PC-9 (cell line): Measurements from ENCODE around the gene MAST4. TPM values are rescaled to one million over a fixed set of nuclear protein-coding genes. Genes with fewer than 3 reads are reported as not detected.

Experiments used
- BruUV-seq: library from RNA; stranded (reverse); fragments of 400-500 nt; replicated peaks from 2 replicates; lab custom pipeline; 2021; lab: Mats Ljungman, UMichigan
- CTCF ChIA-PET: fragments of 300-600 bp; sonication (Branson Sonifier 250); formaldehyde crosslinking; loops from one replicate; lab custom pipeline; 2022; ENCODE audit warnings: antibody characterized with exemption; lab: Charles Lee
- POLR2A ChIA-PET: fragments of 300-600 bp; sonication (Branson Sonifier 250); formaldehyde crosslinking; loops from one replicate; lab custom pipeline; 2022; ENCODE audit warnings: antibody characterized with exemption; ENCODE audit not compliant: unreplicated experiment; lab: Charles Lee
- DNase-seq, 2 experiments: peaks; one replicate each; pipeline versions ENCODE4 v3.0.0 to v3.0.0-alpha.2; 2015 to 2022; ENCODE audit warnings: mixed read lengths in 1 of 2
- H2AFZ ChIP-seq: fragments of 200-600 bp; sonication (generic); 2 replicates; pipeline ENCODE4 v1.8.1; 2017; ENCODE audit warnings: antibody characterized with exemption
- H3F3A ChIP-seq: fragments of 200-600 bp; sonication (generic); 2 replicates; pipeline ENCODE4 v1.8.1; 2017; ENCODE audit warnings: antibody characterized with exemption, mild to moderate bottlenecking, low read depth; ENCODE audit not compliant: insufficient read depth
- H3K27ac ChIP-seq: fragments of 200-600 bp; sonication (generic); 2 replicates; pipeline ENCODE4 v1.6.1; 2016; ENCODE audit warnings: mixed run types
- H3K27me3 ChIP-seq: fragments of 200-600 bp; sonication (generic); 2 replicates; pipeline ENCODE4 v1.6.1; 2016; ENCODE audit warnings: low read depth, mixed run types; ENCODE audit not compliant: insufficient read depth
- H3K36me3 ChIP-seq: fragments of 200-600 bp; sonication (generic); 2 replicates; pipeline ENCODE4 v1.6.1; 2016; ENCODE audit warnings: low read depth, mixed run types
- H3K4me1 ChIP-seq: fragments of 200-600 bp; sonication (generic); replicated peaks from 2 replicates; pipeline ENCODE4 v1.6.1; 2016; ENCODE audit warnings: mixed run types; ENCODE audit not compliant: insufficient read depth
- H3K4me2 ChIP-seq: fragments of 200-600 bp; sonication (generic); 2 replicates; pipeline ENCODE4 v1.6.1; 2017; ENCODE audit warnings: mixed run types
- H3K4me3 ChIP-seq: fragments of 200-600 bp; sonication (generic); 2 replicates; pipeline ENCODE4 v1.6.1; 2016; ENCODE audit warnings: mixed run types
- H3K79me2 ChIP-seq: fragments of 200-600 bp; sonication (generic); 2 replicates; pipeline ENCODE4 v1.6.1; 2017; ENCODE audit warnings: low read depth, mixed run types
- H3K9me2 ChIP-seq: fragments of 200-600 bp; sonication (generic); 2 replicates; pipeline ENCODE4 v1.8.1; 2017; ENCODE audit warnings: mild to moderate bottlenecking; ENCODE audit not compliant: insufficient read depth
- H3K9me3 ChIP-seq: fragments of 200-600 bp; sonication (generic); 2 replicates; pipeline ENCODE4 v1.8.1; 2016; ENCODE audit warnings: low read depth; ENCODE audit not compliant: insufficient read depth
- H4K20me1 ChIP-seq: fragments of 200-600 bp; sonication (generic); 2 replicates; pipeline ENCODE4 v1.8.1; 2017; ENCODE audit not compliant: insufficient read depth
- EZH2 ChIP-seq: fragments of 200-600 bp; sonication (generic); IDR thresholded peaks from 2 replicates; pipeline ENCODE4 v1.8.0; 2017; ENCODE audit warnings: antibody characterized with exemption, low read depth
- intact Hi-C: fragments of 100-400 bp; cut with micrococcal nuclease; formaldehyde crosslinking; loops from one replicate; pipeline ENCODE4 v1.10.0; 2022; ENCODE audit not compliant: unreplicated experiment
- total RNA-seq: library from RNA; stranded (reverse); gene quantifications from 2 replicates; pipeline ENCODE4 v1.2.3, GENCODE V29; 2021
- TF ChIP-seq, protein P1 (sequence below): fragments of 200-600 bp; sonication (generic); conservative IDR thresholded peaks from 2 replicates; pipeline ENCODE4 v1.6.1; 2017; ENCODE audit warnings: mixed run types, antibody characterized with exemption, mild to moderate bottlenecking, moderate library complexity

Gene MAST4
- total RNA-seq, 1 experiment from 2014 or later: 19.3 TPM

DNA sequence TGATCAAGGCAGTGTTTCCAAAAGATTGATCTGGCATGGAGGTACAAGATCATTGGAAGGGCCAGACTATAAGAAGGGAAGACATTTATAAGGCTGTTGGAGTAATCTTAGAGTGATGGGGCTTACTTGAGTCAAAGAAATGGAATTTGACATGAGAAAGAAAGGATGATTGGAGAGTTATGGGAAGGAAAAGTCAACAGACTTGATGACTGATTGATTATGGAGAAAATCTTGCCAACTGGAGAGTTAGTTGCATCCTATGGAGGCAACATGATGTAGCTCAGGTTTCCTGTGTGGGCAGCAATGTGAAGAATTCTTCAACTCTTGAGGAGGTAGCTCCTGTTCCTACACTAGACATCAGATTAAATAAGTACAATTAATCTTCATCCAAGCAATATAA is 10.9 kb upstream of the MAST4 start:
- Histone ChIP-seq H2AFZ (no peak overlapping the region), H3K4me3 (no peak overlapping the region), H3K9me3 (no peaks in the 10 kb centered on the region), H3K4me2 (no peak overlapping the region), H3K36me3 (no peaks in the 10 kb centered on the region), H4K20me1 (no peaks in the 10 kb centered on the region), H3F3A (no peaks in the 10 kb centered on the region), H3K79me2 (no peaks in the 10 kb centered on the region), H3K27me3 (no peaks in the 10 kb centered on the region), H3K9me2 (no peaks in the 10 kb centered on the region), H3K4me1 (no peaks in the 10 kb centered on the region), H3K27ac (no peak overlapping the region)
- no TSS peak for BruUV-seq
- intact Hi-C loops: no loop called here
- CTCF ChIA-PET: no interaction called here
- TF ChIP-seq EZH2: no peak
- TF ChIP-seq, protein P1, sequence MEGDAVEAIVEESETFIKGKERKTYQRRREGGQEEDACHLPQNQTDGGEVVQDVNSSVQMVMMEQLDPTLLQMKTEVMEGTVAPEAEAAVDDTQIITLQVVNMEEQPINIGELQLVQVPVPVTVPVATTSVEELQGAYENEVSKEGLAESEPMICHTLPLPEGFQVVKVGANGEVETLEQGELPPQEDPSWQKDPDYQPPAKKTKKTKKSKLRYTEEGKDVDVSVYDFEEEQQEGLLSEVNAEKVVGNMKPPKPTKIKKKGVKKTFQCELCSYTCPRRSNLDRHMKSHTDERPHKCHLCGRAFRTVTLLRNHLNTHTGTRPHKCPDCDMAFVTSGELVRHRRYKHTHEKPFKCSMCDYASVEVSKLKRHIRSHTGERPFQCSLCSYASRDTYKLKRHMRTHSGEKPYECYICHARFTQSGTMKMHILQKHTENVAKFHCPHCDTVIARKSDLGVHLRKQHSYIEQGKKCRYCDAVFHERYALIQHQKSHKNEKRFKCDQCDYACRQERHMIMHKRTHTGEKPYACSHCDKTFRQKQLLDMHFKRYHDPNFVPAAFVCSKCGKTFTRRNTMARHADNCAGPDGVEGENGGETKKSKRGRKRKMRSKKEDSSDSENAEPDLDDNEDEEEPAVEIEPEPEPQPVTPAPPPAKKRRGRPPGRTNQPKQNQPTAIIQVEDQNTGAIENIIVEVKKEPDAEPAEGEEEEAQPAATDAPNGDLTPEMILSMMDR: no peak
- POLR2A ChIA-PET: no interaction called here
- DNase-seq: no peak

DNA sequence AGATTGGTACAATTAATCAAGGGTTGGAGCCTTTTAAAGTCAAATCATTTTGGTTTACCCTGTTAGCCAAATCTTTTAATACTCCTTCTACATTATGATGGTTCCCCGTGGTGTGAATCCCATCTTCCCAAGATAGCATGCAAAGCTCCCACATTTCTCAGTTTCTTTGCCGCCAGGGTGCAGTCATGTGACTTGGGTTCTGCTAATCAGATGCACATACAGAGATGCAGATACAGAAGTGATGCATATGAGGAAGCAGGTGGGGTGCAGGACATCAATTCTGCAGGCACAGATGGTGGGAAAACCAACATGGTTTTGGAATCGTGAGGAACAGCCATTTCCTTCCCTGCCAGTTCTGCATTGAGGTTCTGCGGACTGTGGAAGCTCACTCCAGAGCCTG is 8.4 kb upstream of the MAST4 start:
- no peak overlapping the region for H3K4me3 ChIP-seq
- no peaks in the 10 kb centered on the region for H3K4me1 ChIP-seq
- intact Hi-C loops: no loop called here
- no peaks in the 10 kb centered on the region for H3K9me2 ChIP-seq
- ChIA-PET CTCF (no interaction called here), POLR2A (no interaction called here)
- H3K4me2 ChIP-seq: no peak overlapping the region
- H2AFZ ChIP-seq: no peak overlapping the region
- no peaks in the 10 kb centered on the region for H3K36me3 ChIP-seq
- no peak for DNase-seq
- no peaks in the 10 kb centered on the region for H3K9me3 ChIP-seq
- no peak overlapping the region for H3K27ac ChIP-seq
- no TSS peak for BruUV-seq
- H3F3A ChIP-seq: no peaks in the 10 kb centered on the region
- no peaks in the 10 kb centered on the region for H3K79me2 ChIP-seq
- TF ChIP-seq EZH2: no peak
- TF ChIP-seq, protein P1: no peak
- 0 out of 2 replicates have a peak, but pooled peaks cover 4% of the 10 kb centered on the region for H3K27me3 ChIP-seq
- H4K20me1 ChIP-seq: no peaks in the 10 kb centered on the region

DNA sequence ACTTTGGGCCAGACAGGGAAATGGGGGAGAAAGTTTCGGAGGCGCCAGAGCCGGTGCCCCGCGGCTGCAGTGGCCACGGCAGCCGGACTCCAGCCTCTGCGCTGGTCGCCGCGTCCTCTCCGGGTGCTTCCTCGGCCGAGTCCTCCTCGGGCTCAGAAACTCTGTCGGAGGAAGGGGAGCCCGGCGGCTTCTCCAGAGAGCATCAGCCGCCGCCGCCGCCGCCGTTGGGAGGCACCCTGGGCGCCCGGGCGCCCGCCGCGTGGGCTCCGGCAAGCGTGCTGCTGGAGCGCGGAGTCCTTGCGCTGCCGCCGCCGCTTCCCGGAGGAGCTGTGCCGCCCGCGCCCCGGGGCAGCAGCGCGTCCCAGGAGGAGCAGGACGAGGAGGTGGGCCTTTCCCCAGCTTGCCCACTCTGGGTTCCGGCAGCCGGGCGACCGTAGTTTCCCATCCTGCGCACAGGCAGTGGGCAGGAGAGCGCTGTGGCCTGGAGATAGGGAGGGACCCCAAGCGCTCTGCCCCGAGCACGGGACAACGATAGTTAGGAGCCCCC is 516 bp downstream of the MAST4 start:
- Histone ChIP-seq H3K9me3 (no peaks in the 10 kb centered on the region), H3F3A (no peaks in the 10 kb centered on the region), H3K27ac (no peak overlapping the region), H3K4me2 (peak overlapping the region; percentile 77), H2AFZ (peak overlapping the region; percentile 62; the same call in 1 of the 2 replicates), H4K20me1 (no peaks in the 10 kb centered on the region), H3K9me2 (no peaks in the 10 kb centered on the region), H3K4me1 (no peaks in the 10 kb centered on the region), H3K36me3 (no peaks in the 10 kb centered on the region), H3K4me3 (peak overlapping the region; percentile 57), H3K79me2 (no peaks in the 10 kb centered on the region), H3K27me3 (peaks cover 53% of the 10 kb centered on the region)
- DNase-seq: no peak
- no peak for TF ChIP-seq EZH2
- TF ChIP-seq, protein P1: no peak
- POLR2A ChIA-PET: no interaction called here
- BruUV-seq: no TSS peak
- intact Hi-C loops: no loop called here
- CTCF ChIA-PET: no interaction called here
